ENCODE data around the gene SEPTIN2.
A peak's percentile ranks its signal among the peaks of the same experiment; 100 is the strongest.
"Not testable (repeated sequence)": the region's sequence is repeated elsewhere in the genome, so short reads cannot be mapped to it uniquely, and the experiment has no call there.

SEPTIN2 gene

DNA sequence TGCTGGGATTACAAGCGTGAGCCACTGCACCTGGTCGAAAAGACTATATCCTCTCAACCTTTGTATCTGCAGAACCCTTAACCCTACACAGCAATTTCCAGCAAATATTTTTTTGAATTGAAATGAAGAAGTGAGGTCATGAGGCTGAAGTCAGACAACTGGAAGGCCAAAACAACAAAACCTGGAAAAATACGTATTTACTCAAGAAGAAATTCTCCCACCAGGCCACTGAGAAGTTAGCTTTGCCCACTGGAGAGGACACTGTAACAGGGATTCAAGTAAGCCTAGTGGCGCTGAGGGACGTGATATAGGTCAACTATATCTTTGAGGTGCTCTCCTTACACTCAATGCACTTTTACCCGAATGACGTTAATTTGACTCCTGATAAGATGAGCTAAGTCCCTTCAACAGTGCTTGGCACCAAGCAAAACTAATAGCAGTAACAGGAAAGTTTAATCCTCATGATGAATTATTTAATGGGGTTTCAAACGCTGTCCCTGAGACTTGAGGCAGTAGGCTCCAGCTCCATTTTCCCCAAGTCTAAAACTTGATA, 2.1 kb upstream of the SEPTIN2 start:
- no peak for DNase-seq (ENCODE audit: low read depth in 2 of 3, low spot score in 1 of 3)

DNA sequence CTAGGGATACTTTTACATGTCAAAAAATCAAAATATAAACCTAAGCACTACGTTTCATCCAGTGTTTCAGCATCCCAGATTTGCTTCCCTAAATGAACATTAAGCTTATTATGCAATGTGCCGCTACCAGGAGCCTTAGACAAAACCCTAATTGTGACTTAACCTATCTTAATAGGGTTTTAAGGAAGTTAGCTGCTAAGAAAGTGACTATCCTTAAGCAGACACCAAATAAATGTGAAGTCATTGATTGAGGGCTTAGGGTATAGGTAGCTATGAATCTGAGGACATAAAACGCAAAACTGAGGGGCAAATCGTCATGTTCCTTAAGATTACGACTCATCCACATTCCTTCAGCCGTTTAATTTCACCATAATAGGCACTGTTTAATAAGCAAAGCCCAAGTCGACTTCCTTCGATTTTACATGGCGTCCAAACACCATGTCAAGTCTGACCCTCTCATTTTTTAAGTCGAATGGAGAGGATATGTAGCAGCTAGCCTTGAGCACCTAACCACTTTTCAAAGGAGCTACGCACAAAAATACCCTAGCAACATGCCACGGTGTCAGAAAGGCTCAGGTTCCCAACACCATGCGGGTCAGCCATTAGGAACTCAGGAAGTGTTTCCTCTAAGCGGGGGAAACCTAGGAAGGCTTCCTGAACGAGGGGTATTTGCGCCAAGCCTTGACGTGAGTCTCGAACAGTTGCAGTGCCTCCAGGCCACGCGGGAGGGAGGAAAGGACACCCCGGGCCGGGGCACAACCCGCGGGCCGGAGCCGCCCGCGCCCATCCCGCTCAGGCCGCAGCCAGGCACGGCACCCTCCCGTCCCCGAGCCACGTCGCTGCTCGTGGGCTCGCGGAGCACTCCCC, 1.3 kb upstream of the SEPTIN2 start:
- no peak for DNase-seq (ENCODE audit: low read depth in 2 of 3, low spot score in 1 of 3)

- peak; percentile 100 for DNase-seq (ENCODE audit: low read depth in 2 of 3, low spot score in 1 of 3)
Measured at GRCh38 chr2:241315093-241315878, 439 bp upstream of the SEPTIN2 start, which contains the start of gene HDLBP. Gene HDLBP, minus strand, starts transcription at chr2:241315672. Its CDS starts 48,803 bp downstream, at chr2:241266869.

DNA sequence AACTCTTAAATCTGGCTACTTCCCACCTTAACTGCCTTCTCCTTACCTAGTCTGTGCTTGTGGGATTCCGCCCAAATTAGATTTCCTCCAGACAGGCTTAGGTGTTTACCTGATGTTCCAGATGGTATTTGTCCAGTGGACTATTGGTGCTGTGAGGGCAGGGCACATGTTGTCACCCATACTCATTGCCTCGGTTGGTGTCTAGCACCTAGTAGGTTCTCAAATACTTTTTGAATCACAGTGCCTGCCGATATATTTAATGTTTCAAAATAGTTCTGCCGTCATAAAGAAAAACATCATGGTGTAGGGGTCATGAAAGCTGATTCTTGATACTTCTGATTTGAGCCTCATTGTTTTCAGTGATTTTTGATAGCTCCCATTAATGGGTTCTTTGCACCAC, 1.1 kb downstream of the SEPTIN2 start:
- no peak for DNase-seq (ENCODE audit: low read depth in 2 of 3, low spot score in 1 of 3)

- no peak for DNase-seq (ENCODE audit: low read depth in 2 of 3, low spot score in 1 of 3)
Measured at GRCh38 chr2:241317391-241317790, 1.7 kb downstream of the SEPTIN2 start.

DNA sequence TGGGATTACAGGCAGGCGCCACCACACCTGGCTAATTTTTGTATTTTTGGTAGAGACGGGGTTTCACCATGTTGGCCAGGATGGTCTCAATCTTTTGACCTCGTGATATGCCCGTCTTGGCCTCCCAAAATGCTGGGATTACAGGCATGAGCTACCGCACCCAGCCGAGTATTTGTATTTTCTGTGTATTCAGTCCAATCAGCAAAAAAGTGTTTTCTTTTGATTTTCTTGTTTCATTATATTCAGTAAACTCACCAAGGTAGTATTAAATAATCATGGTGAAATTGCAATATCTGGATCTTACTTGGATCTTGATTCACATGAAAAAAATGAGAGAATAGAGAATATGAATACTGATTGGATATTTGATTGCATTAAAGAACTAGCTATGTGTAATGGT, 3.1 kb downstream of the SEPTIN2 start:
- not testable (repeated sequence) for DNase-seq (ENCODE audit: low read depth in 2 of 3, low spot score in 1 of 3)

DNA sequence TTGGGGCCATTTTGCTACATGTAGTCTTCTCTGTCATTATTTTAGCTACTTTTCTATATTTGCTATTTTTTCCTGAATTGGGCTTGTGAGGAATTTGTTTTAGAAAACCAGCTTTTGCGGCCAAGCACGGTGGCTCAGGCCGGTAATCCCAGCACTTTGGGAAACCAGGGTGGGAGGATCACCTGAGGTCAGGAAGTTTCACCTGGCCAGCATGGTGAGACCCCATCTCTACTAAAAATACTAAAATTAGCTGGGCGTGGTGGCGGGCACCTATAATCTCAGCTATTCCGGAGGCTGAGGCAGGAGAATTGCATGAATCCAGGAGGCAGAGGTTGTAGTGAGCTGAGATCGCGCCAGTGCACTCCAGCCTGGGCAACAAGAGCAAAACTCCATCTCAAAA, 4.7 kb downstream of the SEPTIN2 start:
- DNase-seq (ENCODE audit: low read depth in 2 of 3, low spot score in 1 of 3): no peak

DNA sequence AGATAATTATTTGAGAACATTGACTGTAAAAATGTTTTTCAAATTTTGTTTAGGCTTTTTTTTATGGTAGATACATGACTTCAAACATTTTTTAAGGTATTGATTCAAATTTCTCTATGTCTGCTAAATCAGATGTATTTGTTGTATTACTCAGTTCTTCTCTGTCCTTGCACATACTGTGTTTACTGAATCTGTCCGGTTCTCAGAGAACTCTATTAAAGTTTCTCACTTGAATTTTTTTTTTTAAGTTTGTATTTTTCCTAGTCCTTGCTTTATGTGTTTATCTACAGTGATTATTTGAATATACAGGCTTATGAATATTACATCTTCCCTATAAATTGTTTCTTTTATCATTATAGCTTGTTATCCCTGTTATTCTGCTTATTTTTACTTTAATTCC, 5.3 kb downstream of the SEPTIN2 start:
- DNase-seq (ENCODE audit: low read depth in 2 of 3, low spot score in 1 of 3): no peak

DNA sequence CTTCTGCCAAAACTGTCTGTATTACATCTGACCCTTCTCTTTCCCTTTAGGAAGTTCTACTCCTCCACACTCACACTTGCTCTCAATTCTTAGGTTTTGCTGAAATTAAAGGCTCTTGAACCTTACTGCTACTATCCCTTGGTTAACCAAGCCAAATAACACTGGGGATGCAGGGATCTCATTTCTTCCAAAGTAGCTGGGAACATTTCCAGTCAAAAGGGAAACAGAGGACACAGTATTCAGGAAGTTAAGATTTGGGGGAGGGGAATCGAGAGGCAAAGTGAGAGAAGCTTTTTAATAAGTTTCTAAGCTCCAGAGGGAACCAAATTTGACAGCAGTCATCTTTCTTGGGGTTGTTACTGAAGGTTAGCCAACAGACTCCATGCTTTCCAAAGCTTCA, 6.2 kb downstream of the SEPTIN2 start:
- no peak for DNase-seq (ENCODE audit: low read depth in 2 of 3, low spot score in 1 of 3)

GRCh38 chr2:241323778-241324177, 8.1 kb downstream of the SEPTIN2 start:
- DNase-seq (ENCODE audit: low read depth in 2 of 3, low spot score in 1 of 3): no peak

- DNase-seq (ENCODE audit: low read depth in 2 of 3, low spot score in 1 of 3): no peak
Measured at GRCh38 chr2:241324775-241325174, 9.1 kb downstream of the SEPTIN2 start.

DNA sequence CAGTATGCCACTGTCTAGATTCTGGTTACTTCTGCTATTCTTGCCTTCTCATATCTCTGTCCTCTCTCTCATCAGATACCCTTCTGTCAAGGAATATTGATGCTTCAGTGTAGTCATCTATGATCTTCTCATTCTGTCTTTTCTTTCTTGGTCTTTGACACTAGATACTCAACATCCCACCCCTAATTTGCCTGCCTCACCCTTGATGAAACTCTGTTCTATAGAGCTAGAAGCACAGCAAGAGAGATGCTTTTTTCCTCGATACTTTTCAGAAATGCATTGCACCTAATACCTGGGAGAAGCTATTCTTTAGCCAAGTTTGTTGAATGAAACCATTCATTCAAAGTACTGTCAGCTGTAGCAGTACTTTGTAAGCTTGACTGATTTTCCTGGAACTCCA, 9.5 kb downstream of the SEPTIN2 start:
- DNase-seq (ENCODE audit: low read depth in 2 of 3, low spot score in 1 of 3): no peak

GRCh38 chr2:241329669-241330615, 14.2 kb downstream of the SEPTIN2 start:
- no peak for DNase-seq (ENCODE audit: low read depth in 2 of 3, low spot score in 1 of 3)

DNA sequence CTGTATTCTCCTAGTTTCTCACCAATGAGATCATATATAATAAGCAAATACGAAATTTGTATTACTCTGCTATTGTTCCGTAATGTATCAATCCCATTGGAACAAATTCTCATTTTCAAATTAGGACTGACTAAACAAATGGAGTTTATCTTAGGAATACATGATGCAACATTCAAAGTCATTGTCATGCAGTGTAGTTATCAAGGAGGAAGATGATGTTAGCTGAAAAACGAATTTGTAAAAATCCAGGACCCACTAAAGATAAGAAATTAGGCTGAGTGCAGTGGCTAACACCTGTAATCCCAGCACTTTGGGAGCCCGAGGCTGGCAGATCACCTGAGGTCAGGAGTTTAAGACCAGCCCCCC, 14.9 kb downstream of the SEPTIN2 start:
- DNase-seq (ENCODE audit: low read depth in 2 of 3, low spot score in 1 of 3): no peak

DNA sequence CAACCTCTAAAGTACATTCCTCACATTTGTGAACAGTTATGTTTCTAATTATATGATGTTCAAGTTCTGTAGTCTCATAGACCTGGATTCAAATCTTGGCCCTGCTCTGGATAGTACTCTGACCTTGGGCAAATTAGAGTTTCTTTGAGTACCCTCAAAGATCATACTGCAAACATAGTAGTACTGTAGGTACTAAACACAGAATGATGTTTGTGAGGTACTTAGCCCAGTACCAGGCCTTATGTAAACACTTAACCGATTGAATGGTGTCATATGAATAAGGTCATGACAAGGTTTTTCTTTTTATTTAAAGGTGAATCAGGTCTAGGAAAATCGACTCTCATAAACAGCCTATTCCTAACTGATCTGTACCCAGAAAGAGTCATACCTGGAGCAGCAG, 19.1 kb downstream of the SEPTIN2 start:
- no peak for DNase-seq (ENCODE audit: low read depth in 2 of 3, low spot score in 1 of 3)

GRCh38 chr2:241339839-241340630, 24.3 kb downstream of the SEPTIN2 start:
- no peak for DNase-seq (ENCODE audit: low read depth in 2 of 3, low spot score in 1 of 3)

GRCh38 chr2:241340631-241341163, 25.0 kb downstream of the SEPTIN2 start:
- no peak for DNase-seq (ENCODE audit: low read depth in 2 of 3, low spot score in 1 of 3)

- no peak for DNase-seq (ENCODE audit: low read depth in 2 of 3, low spot score in 1 of 3)
Measured at GRCh38 chr2:241344925-241345651, 29.4 kb downstream of the SEPTIN2 start.

GRCh38 chr2:241349941-241350340, 34.2 kb downstream of the SEPTIN2 start:
- DNase-seq (ENCODE audit: low read depth in 2 of 3, low spot score in 1 of 3): no peak
